Immature natural killer cell (primary cell): ENCODE measurements around the gene GNG14. TPM values are rescaled to one million over a fixed set of nuclear protein-coding genes. Genes with fewer than 3 reads are reported as not detected.
"Not testable (repeated sequence)": the region's sequence is repeated elsewhere in the genome, so short reads cannot be mapped to it uniquely, and the experiment has no call there.

Experiments
- DNase-seq, 3 donors: peaks; one replicate each; pipeline ENCODE4 v3.0.0; 2022; ENCODE audit warnings: mixed read lengths in 1 of 3
- H3K27ac Mint-ChIP-seq, 6 donors: one replicate each; pipeline ENCODE4 v1.8.0; 2020; ENCODE audit warnings: mixed read lengths in 6 of 6, mild to moderate bottlenecking in 5 of 6, inconsistent platforms in 4 of 6, moderate library complexity in 3 of 6
- H3K27me3 Mint-ChIP-seq, 3 donors: one replicate each; pipeline ENCODE4 v1.8.0; 2020 to 2021; ENCODE audit warnings: low read depth in 3 of 3, mild to moderate bottlenecking in 3 of 3, mixed read lengths in 3 of 3, moderate library complexity in 3 of 3, inconsistent platforms in 1 of 3
- H3K36me3 Mint-ChIP-seq, 3 donors: one replicate each; pipeline ENCODE4 v1.8.0; 2020; ENCODE audit warnings: mixed read lengths in 3 of 3, inconsistent platforms in 2 of 3, mild to moderate bottlenecking in 2 of 3
- H3K4me1 Mint-ChIP-seq, 2 donors: one replicate each; pipeline ENCODE4 v1.8.0; 2020; ENCODE audit warnings: inconsistent platforms in 2 of 2, mild to moderate bottlenecking in 2 of 2, mixed read lengths in 2 of 2, moderate library complexity in 1 of 2
- H3K4me3 Mint-ChIP-seq, 5 donors: one replicate each; pipeline ENCODE4 v1.8.0; 2020; ENCODE audit warnings: mild to moderate bottlenecking in 5 of 5, mixed read lengths in 5 of 5, inconsistent platforms in 3 of 5, moderate library complexity in 3 of 5
- H3K9me3 Mint-ChIP-seq, 6 donors: one replicate each; pipeline ENCODE4 v1.8.0; 2020; ENCODE audit warnings: mild to moderate bottlenecking in 6 of 6, mixed read lengths in 6 of 6, inconsistent platforms in 4 of 6, moderate library complexity in 3 of 6
- polyA plus RNA-seq, 3 donors: library from polyadenylated mRNA; unstranded; fragments of 300-500 nt; fragmentation: Illumina TruSeq; gene quantifications; one replicate each; pipeline ENCODE4 v1.2.3, GENCODE V29; 2021

The GNG14 gene
- polyA plus RNA-seq = not detected

- H3K27ac Mint-ChIP-seq = no peak within 1 kb of the TSS
- no peak for DNase-seq
- H3K27me3 Mint-ChIP-seq = peaks cover 2 to 9% (median 3%) of the 10 kb centered on the region in 3 donors
- no peaks in the 10 kb centered on the region for H3K4me1 Mint-ChIP-seq
- H3K4me3 Mint-ChIP-seq = no peak within 1 kb of the TSS
- H3K9me3 Mint-ChIP-seq = no peaks in the 10 kb centered on the region
- H3K36me3 Mint-ChIP-seq = no peaks in the 10 kb centered on the region
Measured at GRCh38 chr19:12687496-12688196, at the start of gene GNG14. Gene GNG14 (plus strand): TSS chr19:12687998. CDS start chr19:12688049, 51 bp downstream.

- Mint-ChIP-seq H3K9me3 (no peaks in the 10 kb centered on the region), H3K27me3 (peaks cover 0 to 5% (median 0%) of the 10 kb centered on the region in 3 donors), H3K27ac (no peak overlapping the region), H3K36me3 (no peaks in the 10 kb centered on the region), H3K4me1 (peaks cover 8 to 10% of the 10 kb centered on the region in 2 donors), H3K4me3 (no peak overlapping the region)
- no peak for DNase-seq
Measured at GRCh38 chr19:12638611-12639182, 49.1 kb upstream of the GNG14 start.

GRCh38 chr19:12639901-12640613, 47.7 kb upstream of the GNG14 start:
- H3K9me3 Mint-ChIP-seq = no peaks in the 10 kb centered on the region

GRCh38 chr19:12641456-12641855, 46.3 kb upstream of the GNG14 start:
- no peak for DNase-seq

More at GRCh38 chr19:12639901-12640613, 47.7 kb upstream of the GNG14 start:
- Mint-ChIP-seq H3K27ac (peak overlapping the region in 5 of 6 donors; percentile 15 to 81 (median 43)), H3K36me3 (no peaks in the 10 kb centered on the region), H3K27me3 (peaks cover 0 to 5% (median 0%) of the 10 kb centered on the region in 3 donors), H3K4me1 (peaks cover 8 to 10% of the 10 kb centered on the region in 2 donors), H3K4me3 (peak overlapping the region; percentile 64 to 86 (median 78))
- DNase-seq = peak; percentile 74 to 75 (median 74)

GRCh38 chr19:12642506-12642905, 45.3 kb upstream of the GNG14 start:
- Mint-ChIP-seq H3K27me3 (peaks cover 0 to 9% (median 2%) of the 10 kb centered on the region in 3 donors), H3K9me3 (no peaks in the 10 kb centered on the region), H3K36me3 (no peaks in the 10 kb centered on the region), H3K27ac (no peak overlapping the region), H3K4me1 (peaks cover 8 to 12% of the 10 kb centered on the region in 2 donors), H3K4me3 (no peak overlapping the region)
- DNase-seq = no peak

More at GRCh38 chr19:12641456-12641855, 46.3 kb upstream of the GNG14 start:
- H3K9me3 Mint-ChIP-seq = no peaks in the 10 kb centered on the region
- H3K27ac Mint-ChIP-seq = no peak overlapping the region
- no peak overlapping the region for H3K4me3 Mint-ChIP-seq
- H3K27me3 Mint-ChIP-seq = peaks cover 0 to 7% (median 2%) of the 10 kb centered on the region in 3 donors
- H3K36me3 Mint-ChIP-seq = no peaks in the 10 kb centered on the region
- peaks cover 8 to 10% of the 10 kb centered on the region in 2 donors for H3K4me1 Mint-ChIP-seq

GRCh38 chr19:12643716-12644115, 44.1 kb upstream of the GNG14 start:
- not testable (repeated sequence) for H3K4me3 Mint-ChIP-seq, H3K36me3 Mint-ChIP-seq, H3K27ac Mint-ChIP-seq, DNase-seq, H3K27me3 Mint-ChIP-seq, H3K9me3 Mint-ChIP-seq
- peaks cover 8 to 20% of the 10 kb centered on the region in 2 donors for H3K4me1 Mint-ChIP-seq

GRCh38 chr19:12646551-12646950, 41.2 kb upstream of the GNG14 start:
- Mint-ChIP-seq H3K36me3 (peaks cover under 1 to 6% (median under 1%) of the 10 kb centered on the region in 3 donors), H3K27me3 (peaks cover 0 to 4% (median 2%) of the 10 kb centered on the region in 3 donors), H3K4me1 (peaks cover 0 to 10% of the 10 kb centered on the region in 2 donors), H3K9me3 (no peaks in the 10 kb centered on the region), H3K27ac (peak overlapping the region in 2 of 6 donors; percentile 1 to 12), H3K4me3 (peak overlapping the region in 1 of 5 donors; percentile 40)
- no peak for DNase-seq

- Mint-ChIP-seq H3K9me3 (no peaks in the 10 kb centered on the region), H3K27me3 (peaks cover 0 to 4% (median 2%) of the 10 kb centered on the region in 3 donors), H3K36me3 (peaks cover 4 to 9% (median 5%) of the 10 kb centered on the region in 3 donors), H3K27ac (no peak overlapping the region), H3K4me1 (peaks cover 0 to 10% of the 10 kb centered on the region in 2 donors), H3K4me3 (peak overlapping the region in 2 of 5 donors; percentile 24 to 40)
- no peak for DNase-seq
Measured at GRCh38 chr19:12647047-12647446, 40.8 kb upstream of the GNG14 start.

GRCh38 chr19:12647490-12648071, 40.2 kb upstream of the GNG14 start:
- Mint-ChIP-seq H3K27ac (peak overlapping the region in 1 of 6 donors; percentile 50), H3K27me3 (peaks cover 0 to 4% (median 2%) of the 10 kb centered on the region in 3 donors), H3K9me3 (no peaks in the 10 kb centered on the region), H3K36me3 (peaks cover 4 to 9% (median 5%) of the 10 kb centered on the region in 3 donors), H3K4me1 (peaks cover 0 to 10% of the 10 kb centered on the region in 2 donors), H3K4me3 (peak overlapping the region in 2 of 5 donors; percentile 59 to 72)
- DNase-seq = peak; percentile 46 to 50 (median 48)

- H3K27me3 Mint-ChIP-seq = peaks cover 0 to 4% (median 2%) of the 10 kb centered on the region in 3 donors
- peaks cover 0 to 10% of the 10 kb centered on the region in 2 donors for H3K4me1 Mint-ChIP-seq
- no peak for DNase-seq
- peak overlapping the region in 1 of 5 donors; percentile 46 for H3K4me3 Mint-ChIP-seq
- peaks cover 4 to 9% (median 5%) of the 10 kb centered on the region in 3 donors for H3K36me3 Mint-ChIP-seq
- no peaks in the 10 kb centered on the region for H3K9me3 Mint-ChIP-seq
- H3K27ac Mint-ChIP-seq = no peak overlapping the region
Measured at GRCh38 chr19:12648088-12648487, 39.7 kb upstream of the GNG14 start.

- Mint-ChIP-seq H3K27me3 (peaks cover 0 to 4% (median 2%) of the 10 kb centered on the region in 3 donors), H3K27ac (no peak overlapping the region), H3K4me3 (no peak overlapping the region), H3K9me3 (no peaks in the 10 kb centered on the region), H3K36me3 (peaks cover 4 to 9% (median 5%) of the 10 kb centered on the region in 3 donors), H3K4me1 (peaks cover 0 to 10% of the 10 kb centered on the region in 2 donors)
- DNase-seq = no peak
Measured at GRCh38 chr19:12649941-12650340, 37.9 kb upstream of the GNG14 start.

- no peak overlapping the region for H3K4me3 Mint-ChIP-seq
- DNase-seq = no peak
- H3K4me1 Mint-ChIP-seq = peaks cover 0 to 8% of the 10 kb centered on the region in 2 donors
- no peak overlapping the region for H3K27ac Mint-ChIP-seq
- peaks cover 10 to 21% (median 17%) of the 10 kb centered on the region in 3 donors for H3K36me3 Mint-ChIP-seq
- H3K9me3 Mint-ChIP-seq = no peaks in the 10 kb centered on the region
- peaks cover 0 to 2% (median 0%) of the 10 kb centered on the region in 3 donors for H3K27me3 Mint-ChIP-seq
Measured at GRCh38 chr19:12652219-12652618, 35.6 kb upstream of the GNG14 start.

GRCh38 chr19:12655546-12655945, 32.3 kb upstream of the GNG14 start:
- Mint-ChIP-seq H3K27me3 (peaks cover 0 to 4% (median 0%) of the 10 kb centered on the region in 3 donors), H3K9me3 (no peaks in the 10 kb centered on the region), H3K4me3 (no peak overlapping the region), H3K4me1 (no peaks in the 10 kb centered on the region), H3K36me3 (peaks cover 15 to 28% (median 25%) of the 10 kb centered on the region in 3 donors), H3K27ac (peak overlapping the region in 1 of 6 donors; percentile 7)
- DNase-seq = no peak
